Ishikawa (cell line): Measurements from ENCODE around the gene PPP4R1.

Source experiments
- CEBPB ChIP-seq: IDR thresholded peaks from 2 replicates; pipeline ENCODE4 v1.6.1; 2012
- CREB1 ChIP-seq: IDR thresholded peaks from 2 replicates; pipeline ENCODE4 v1.6.1; 2012; ENCODE audit warnings: low read depth
- EGR1 ChIP-seq: IDR thresholded peaks from 2 replicates; pipeline ENCODE4 v1.6.1; 2012
- EP300 ChIP-seq: IDR thresholded peaks from 2 replicates; pipeline ENCODE4 v1.6.1; 2012; ENCODE audit warnings: borderline replicate concordance
- FOXM1 ChIP-seq: IDR thresholded peaks from 2 replicates; pipeline ENCODE4 v1.6.1; 2012; ENCODE audit warnings: low read depth, borderline replicate concordance
- NFIC ChIP-seq: IDR thresholded peaks from 2 replicates; pipeline ENCODE4 v1.6.1; 2012
- RAD21 ChIP-seq: IDR thresholded peaks from 2 replicates; pipeline ENCODE4 v1.6.1; 2012; ENCODE audit warnings: low read depth
- TAF1 ChIP-seq: IDR thresholded peaks from 2 replicates; pipeline ENCODE4 v1.6.1; 2012; ENCODE audit warnings: low read depth, mild to moderate bottlenecking
- TCF12 ChIP-seq: IDR thresholded peaks from 2 replicates; pipeline ENCODE4 v1.6.1; 2012; ENCODE audit warnings: low read depth
- TEAD4 ChIP-seq: IDR thresholded peaks from 2 replicates; pipeline ENCODE4 v1.6.1; 2012
- YY1 ChIP-seq: IDR thresholded peaks from 2 replicates; pipeline ENCODE4 v1.6.1; 2012; ENCODE audit warnings: low read depth
- ZBTB7A ChIP-seq: IDR thresholded peaks from 2 replicates; pipeline ENCODE4 v1.6.1; 2012; ENCODE audit warnings: low read depth
- TF ChIP-seq, protein P1 (sequence below): IDR thresholded peaks from 2 replicates; pipeline ENCODE4 v1.6.1; 2012
- TF ChIP-seq, protein P2 (sequence below): IDR thresholded peaks from 2 replicates; pipeline ENCODE4 v1.6.1; 2012; ENCODE audit warnings: low read depth, mild to moderate bottlenecking
- TF ChIP-seq, protein P3 (sequence below): IDR thresholded peaks from 2 replicates; pipeline ENCODE4 v1.6.1; 2012

PPP4R1 gene

DNA sequence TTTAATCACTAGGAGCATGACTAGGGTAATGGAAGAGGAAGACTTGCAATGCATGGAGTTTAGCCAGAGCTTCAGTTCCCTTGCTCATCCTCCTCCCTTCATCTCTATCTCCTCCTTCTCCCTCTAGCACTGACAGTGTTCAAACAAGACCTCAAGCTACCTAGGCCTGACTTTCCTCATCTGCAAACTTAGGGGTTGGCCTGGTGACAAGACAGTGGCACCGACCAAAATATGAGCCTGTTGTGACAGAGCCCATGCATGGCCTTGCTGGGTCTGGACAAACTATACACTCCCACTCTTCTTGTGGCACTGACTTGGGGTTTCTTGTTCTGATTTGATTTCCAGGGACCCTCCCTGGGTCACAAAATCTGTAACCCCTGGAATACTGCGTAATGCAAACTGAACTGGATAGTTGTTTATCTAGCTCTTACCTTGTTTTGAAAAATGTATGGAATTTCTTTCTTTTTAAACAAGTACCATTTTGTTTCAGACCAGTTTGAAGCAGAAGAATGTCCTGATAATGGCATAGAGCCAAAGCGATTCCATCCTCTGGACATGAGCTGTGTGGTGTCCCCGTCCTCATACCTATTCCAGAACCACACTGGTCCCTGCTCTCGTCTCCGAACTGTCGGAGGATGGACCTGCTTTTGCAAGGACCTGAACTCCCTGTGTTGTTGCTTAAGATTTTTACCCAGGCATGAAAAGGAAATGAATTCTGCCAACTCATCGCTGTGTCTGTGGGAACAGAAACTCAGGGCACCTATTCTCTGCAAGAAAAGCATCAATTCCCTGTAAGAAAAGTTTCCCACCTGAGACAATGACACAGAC, 33.4 kb upstream of the PPP4R1 start:
- TF ChIP-seq EGR1 (no peak), NFIC (0 out of 2 replicates have a peak, but pooled peaks have one; percentile 8)

DNA sequence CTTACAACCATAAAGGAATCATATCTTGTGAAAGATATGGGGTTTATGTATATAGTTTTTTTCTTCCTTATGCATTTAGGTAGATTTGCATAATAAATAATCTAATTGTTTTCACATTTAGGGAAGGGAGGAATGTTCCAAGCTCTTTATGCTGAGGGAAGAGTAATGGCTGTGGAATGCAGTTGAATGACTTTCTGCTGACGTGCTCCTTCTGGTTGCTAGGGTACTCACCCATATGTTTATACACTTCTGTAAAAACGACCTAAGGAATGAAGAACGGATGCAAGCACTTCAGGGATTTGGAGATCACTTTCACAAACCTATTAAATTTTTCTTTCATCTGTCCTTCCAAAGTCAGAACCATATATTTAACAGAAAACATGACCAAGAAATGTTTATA, 29.2 kb upstream of the PPP4R1 start:
- TF ChIP-seq EP300 (peak; percentile 40; the same call in 1 of the 2 replicates), CEBPB (no peak), TEAD4 (peak; percentile 95)

DNA sequence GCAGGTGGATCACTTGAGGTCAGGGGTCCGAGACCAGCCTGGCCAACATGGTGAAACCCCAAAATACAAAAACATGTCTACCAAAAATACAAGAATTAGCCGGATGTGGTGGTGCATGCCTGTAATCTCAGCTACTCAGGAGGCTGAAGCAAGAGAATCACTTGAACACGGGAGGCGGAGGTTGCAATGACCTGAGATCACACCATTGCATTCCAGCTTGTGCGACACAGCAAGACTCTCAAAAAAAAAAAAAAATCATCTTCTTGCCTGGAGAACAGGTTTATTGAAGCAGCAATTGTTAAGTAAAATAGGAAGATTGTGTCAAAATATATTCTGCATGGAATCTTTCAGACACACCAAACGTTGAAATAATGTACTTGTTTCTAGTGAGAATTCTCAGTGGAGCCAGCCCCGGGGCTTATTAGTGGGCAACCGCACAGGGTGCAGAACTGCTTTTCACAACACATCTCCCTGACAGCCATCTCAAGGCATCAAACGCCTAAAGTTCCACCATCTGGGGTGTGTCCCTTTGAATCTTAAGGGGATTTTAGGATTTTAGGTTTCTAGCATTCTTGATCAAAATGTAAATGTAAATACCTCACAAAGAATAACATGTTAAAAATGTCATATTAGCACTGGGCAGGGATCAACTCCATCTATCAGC, 28.6 kb upstream of the PPP4R1 start:
- TF ChIP-seq ZBTB7A, result no peak
- TF ChIP-seq, protein P1, sequence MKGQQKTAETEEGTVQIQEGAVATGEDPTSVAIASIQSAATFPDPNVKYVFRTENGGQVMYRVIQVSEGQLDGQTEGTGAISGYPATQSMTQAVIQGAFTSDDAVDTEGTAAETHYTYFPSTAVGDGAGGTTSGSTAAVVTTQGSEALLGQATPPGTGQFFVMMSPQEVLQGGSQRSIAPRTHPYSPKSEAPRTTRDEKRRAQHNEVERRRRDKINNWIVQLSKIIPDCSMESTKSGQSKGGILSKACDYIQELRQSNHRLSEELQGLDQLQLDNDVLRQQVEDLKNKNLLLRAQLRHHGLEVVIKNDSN, result no peak
- no peak for TF ChIP-seq EP300
- no peak for TF ChIP-seq NFIC
- TF ChIP-seq CEBPB, result no peak
- no peak for TF ChIP-seq TEAD4
- TF ChIP-seq YY1, result no peak
- no peak for TF ChIP-seq TCF12
- TF ChIP-seq EGR1, result no peak
- TF ChIP-seq, protein P2, sequence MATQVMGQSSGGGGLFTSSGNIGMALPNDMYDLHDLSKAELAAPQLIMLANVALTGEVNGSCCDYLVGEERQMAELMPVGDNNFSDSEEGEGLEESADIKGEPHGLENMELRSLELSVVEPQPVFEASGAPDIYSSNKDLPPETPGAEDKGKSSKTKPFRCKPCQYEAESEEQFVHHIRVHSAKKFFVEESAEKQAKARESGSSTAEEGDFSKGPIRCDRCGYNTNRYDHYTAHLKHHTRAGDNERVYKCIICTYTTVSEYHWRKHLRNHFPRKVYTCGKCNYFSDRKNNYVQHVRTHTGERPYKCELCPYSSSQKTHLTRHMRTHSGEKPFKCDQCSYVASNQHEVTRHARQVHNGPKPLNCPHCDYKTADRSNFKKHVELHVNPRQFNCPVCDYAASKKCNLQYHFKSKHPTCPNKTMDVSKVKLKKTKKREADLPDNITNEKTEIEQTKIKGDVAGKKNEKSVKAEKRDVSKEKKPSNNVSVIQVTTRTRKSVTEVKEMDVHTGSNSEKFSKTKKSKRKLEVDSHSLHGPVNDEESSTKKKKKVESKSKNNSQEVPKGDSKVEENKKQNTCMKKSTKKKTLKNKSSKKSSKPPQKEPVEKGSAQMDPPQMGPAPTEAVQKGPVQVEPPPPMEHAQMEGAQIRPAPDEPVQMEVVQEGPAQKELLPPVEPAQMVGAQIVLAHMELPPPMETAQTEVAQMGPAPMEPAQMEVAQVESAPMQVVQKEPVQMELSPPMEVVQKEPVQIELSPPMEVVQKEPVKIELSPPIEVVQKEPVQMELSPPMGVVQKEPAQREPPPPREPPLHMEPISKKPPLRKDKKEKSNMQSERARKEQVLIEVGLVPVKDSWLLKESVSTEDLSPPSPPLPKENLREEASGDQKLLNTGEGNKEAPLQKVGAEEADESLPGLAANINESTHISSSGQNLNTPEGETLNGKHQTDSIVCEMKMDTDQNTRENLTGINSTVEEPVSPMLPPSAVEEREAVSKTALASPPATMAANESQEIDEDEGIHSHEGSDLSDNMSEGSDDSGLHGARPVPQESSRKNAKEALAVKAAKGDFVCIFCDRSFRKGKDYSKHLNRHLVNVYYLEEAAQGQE, result no peak
- no peak for TF ChIP-seq RAD21
- no peak for TF ChIP-seq FOXM1
- no peak for TF ChIP-seq TAF1
- TF ChIP-seq, protein P3, sequence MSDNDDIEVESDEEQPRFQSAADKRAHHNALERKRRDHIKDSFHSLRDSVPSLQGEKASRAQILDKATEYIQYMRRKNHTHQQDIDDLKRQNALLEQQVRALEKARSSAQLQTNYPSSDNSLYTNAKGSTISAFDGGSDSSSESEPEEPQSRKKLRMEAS, result no peak

DNA sequence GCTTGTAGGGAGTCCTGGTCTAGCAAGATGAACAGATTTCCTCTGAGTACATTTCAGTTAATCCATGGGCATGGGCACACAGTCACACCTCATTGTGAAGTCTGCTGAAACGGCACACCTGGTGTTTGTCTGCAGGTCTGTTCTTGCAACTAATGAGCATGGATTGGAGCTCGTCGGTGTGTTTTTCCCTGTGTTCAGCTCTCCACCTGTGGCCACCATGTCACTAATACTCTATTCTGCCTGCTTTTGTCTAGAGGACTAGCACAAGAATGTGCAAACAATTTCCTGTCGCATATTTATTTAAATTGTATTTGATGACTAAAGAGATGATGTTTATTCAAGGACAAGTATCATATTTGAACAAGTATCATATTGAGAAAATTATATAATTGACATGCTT, 24.5 kb upstream of the PPP4R1 start:
- TF ChIP-seq YY1, result no peak
- no peak for TF ChIP-seq TEAD4
- TF ChIP-seq FOXM1, result no peak
- no peak for TF ChIP-seq RAD21
- no peak for TF ChIP-seq TCF12
- no peak for TF ChIP-seq NFIC
- no peak for TF ChIP-seq CREB1
- TF ChIP-seq, protein P2, result no peak
- no peak for TF ChIP-seq ZBTB7A
- TF ChIP-seq, protein P3, result no peak
- TF ChIP-seq, protein P1, result no peak
- no peak for TF ChIP-seq EGR1

DNA sequence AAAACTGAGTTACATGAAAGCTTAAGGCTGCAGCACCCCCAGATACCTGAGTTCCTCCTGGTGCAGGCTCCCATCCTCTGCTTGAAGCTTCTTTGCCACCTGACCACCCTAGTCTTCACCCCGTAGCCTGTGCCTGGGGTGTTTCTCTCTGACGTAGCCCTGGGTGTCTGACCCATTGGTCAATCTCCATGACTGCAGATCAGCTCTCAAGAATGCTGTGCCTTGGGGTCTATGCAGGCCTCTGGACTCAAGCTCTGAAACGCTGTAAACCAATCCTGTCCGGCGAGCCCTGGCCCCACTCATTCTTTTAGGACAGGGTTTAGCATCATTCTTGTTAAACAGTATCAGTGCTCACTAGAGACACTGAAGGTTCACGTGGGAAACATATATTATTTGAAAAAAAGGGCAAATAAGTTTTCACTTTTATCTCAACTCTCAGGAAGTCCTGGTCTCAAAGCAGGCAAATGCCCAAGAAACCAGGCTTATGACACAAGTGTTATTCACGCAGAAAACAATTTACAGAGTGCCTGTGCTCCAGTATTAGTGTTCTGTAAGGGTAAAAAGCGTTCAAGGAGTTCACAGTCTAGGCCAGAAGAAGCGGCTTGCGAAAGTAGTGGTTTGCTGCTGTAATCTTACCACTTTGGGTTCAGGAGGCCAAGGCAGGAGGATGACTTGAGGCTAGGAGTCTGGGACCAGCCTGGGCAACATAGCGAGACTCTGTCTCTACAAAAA, 22.8 kb upstream of the PPP4R1 start:
- no peak for TF ChIP-seq FOXM1
- TF ChIP-seq RAD21, result no peak

DNA sequence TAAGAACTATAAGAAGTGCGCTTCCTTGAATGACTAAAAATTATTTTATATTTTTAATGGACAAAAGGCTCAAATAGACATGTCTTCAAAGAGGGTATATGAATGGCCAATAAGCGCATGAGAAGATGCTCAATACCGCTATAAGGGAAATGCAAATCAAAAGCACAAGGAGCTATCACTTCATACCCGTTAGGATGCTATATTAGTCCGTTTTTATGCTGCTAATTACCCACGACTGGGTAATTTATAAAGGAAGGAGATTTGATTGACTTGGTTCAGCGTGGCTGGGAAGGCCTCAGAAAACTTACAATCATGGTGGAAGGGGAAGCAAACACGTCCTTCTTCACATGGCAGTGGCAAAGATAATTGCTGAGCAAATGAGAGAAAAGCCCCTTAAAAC, 20.5 kb upstream of the PPP4R1 start:
- TF ChIP-seq, protein P2, result no peak
- TF ChIP-seq ZBTB7A (no peak), CREB1 (no peak), TCF12 (no peak), TEAD4 (no peak), NFIC (no peak)
- TF ChIP-seq, protein P3, result no peak
